Activated naive CD4-positive, alpha-beta T cell treated with Interleukin-2 at 50 U/mL for 16 hours (primary cell): ENCODE results near the gene NRAP.
A peak's percentile ranks its signal among the peaks of the same experiment; 100 is the strongest.
"Not testable (repeated sequence)": the region's sequence is repeated elsewhere in the genome, so short reads cannot be mapped to it uniquely, and the experiment has no call there.

Experiments used
- DNase-seq: peaks from one replicate; pipeline ENCODE4 v3.0.0-alpha.2; 2020

The NRAP gene

GRCh38 chr10:113680190-113681111 lies 16.6 kb upstream of the NRAP start:
- peak; percentile 32 for DNase-seq

GRCh38 chr10:113679463-113680189 lies 15.8 kb upstream of the NRAP start, which contains the start of gene CASP7:
Gene CASP7, plus strand, starts transcription at chr10:113679912. Its CDS starts 17,582 bp downstream, at chr10:113697494.
- DNase-seq: peak; percentile 84

GRCh38 chr10:113666682-113667252 lies 2.9 kb upstream of the NRAP start:
- no peak for DNase-seq

GRCh38 chr10:113665806-113666354 lies 2.0 kb upstream of the NRAP start:
- DNase-seq: no peak

GRCh38 chr10:113665352-113665751 lies 1.5 kb upstream of the NRAP start:
- no peak for DNase-seq

- no peak for DNase-seq
These were observed 699 bp downstream of the NRAP start for GRCh38 chr10:113663142-113663541.

- DNase-seq: no peak
These were observed 2.5 kb downstream of the NRAP start for GRCh38 chr10:113661332-113661731.

- no peak for DNase-seq
These were observed 6.3 kb downstream of the NRAP start for GRCh38 chr10:113657544-113657943.

- DNase-seq: no peak
These were observed 6.9 kb downstream of the NRAP start for GRCh38 chr10:113656896-113657295.

GRCh38 chr10:113652456-113652855 lies 11.4 kb downstream of the NRAP start:
- not testable (repeated sequence) for DNase-seq

- no peak for DNase-seq
These were observed 11.9 kb downstream of the NRAP start for GRCh38 chr10:113651898-113652297.

- DNase-seq: no peak
These were observed 12.8 kb downstream of the NRAP start for GRCh38 chr10:113651021-113651420.

- DNase-seq: no peak
These were observed 13.7 kb downstream of the NRAP start for GRCh38 chr10:113650172-113650571.

GRCh38 chr10:113648478-113648877 lies 15.4 kb downstream of the NRAP start:
- DNase-seq: no peak

GRCh38 chr10:113647812-113648211 lies 16.0 kb downstream of the NRAP start:
- DNase-seq: no peak

GRCh38 chr10:113646336-113647201 lies 17.3 kb downstream of the NRAP start:
- no peak for DNase-seq

GRCh38 chr10:113644185-113645120 lies 19.4 kb downstream of the NRAP start:
- no peak for DNase-seq

- no peak for DNase-seq
These were observed 20.7 kb downstream of the NRAP start for GRCh38 chr10:113643183-113643582.

GRCh38 chr10:113641702-113642101 lies 22.1 kb downstream of the NRAP start:
- no peak for DNase-seq

- DNase-seq: no peak
These were observed 23.9 kb downstream of the NRAP start for GRCh38 chr10:113639966-113640365.
